ENCODE results near the gene SKA1.
"Not testable (repeated sequence)": the region's sequence is repeated elsewhere in the genome, so short reads cannot be mapped to it uniquely, and the experiment has no call there.

Gene SKA1

GRCh38 chr18:50436742-50437141 lies 61.9 kb downstream of the SKA1 start:
- H3K9ac ChIP-seq (ENCODE audit: low read depth, low read length); H3K36me3 ChIP-seq (ENCODE audit: insufficient read depth, low read depth, low read length); H3K9me3 ChIP-seq (ENCODE audit: insufficient read depth, low read depth, low read length); H3K27ac ChIP-seq (ENCODE audit: low read length); H3K27me3 ChIP-seq (ENCODE audit: insufficient read depth, low read length); H3K4me3 ChIP-seq (ENCODE audit: low read length): not testable (repeated sequence)
- H3K4me1 ChIP-seq (ENCODE audit: insufficient read depth, low read length) = peaks cover 10% of the 10 kb centered on the region; the same call in 1 of the 2 replicates

GRCh38 chr18:50439460-50440015 lies 64.7 kb downstream of the SKA1 start:
- Histone ChIP-seq H3K27ac (ENCODE audit: low read length) (no peak overlapping the region), H3K9ac (ENCODE audit: low read depth, low read length) (no peak overlapping the region), H3K27me3 (ENCODE audit: insufficient read depth, low read length) (no peaks in the 10 kb centered on the region), H3K4me3 (ENCODE audit: low read length) (no peak overlapping the region), H3K9me3 (ENCODE audit: insufficient read depth, low read depth, low read length) (peaks cover 13% of the 10 kb centered on the region), H3K36me3 (ENCODE audit: insufficient read depth, low read depth, low read length) (no peaks in the 10 kb centered on the region), H3K4me1 (ENCODE audit: insufficient read depth, low read length) (peaks cover 10% of the 10 kb centered on the region; the same call in 1 of the 2 replicates)

- Histone ChIP-seq H3K27ac (ENCODE audit: low read length) (no peak overlapping the region), H3K4me1 (ENCODE audit: insufficient read depth, low read length) (peaks cover 10% of the 10 kb centered on the region; the same call in 1 of the 2 replicates), H3K36me3 (ENCODE audit: insufficient read depth, low read depth, low read length) (no peaks in the 10 kb centered on the region), H3K27me3 (ENCODE audit: insufficient read depth, low read length) (no peaks in the 10 kb centered on the region), H3K4me3 (ENCODE audit: low read length) (no peak overlapping the region), H3K9me3 (ENCODE audit: insufficient read depth, low read depth, low read length) (peaks cover 27% of the 10 kb centered on the region), H3K9ac (ENCODE audit: low read depth, low read length) (no peak overlapping the region)
These were observed 66.2 kb downstream of the SKA1 start for GRCh38 chr18:50441016-50441415.

- no peak overlapping the region for H3K4me3 ChIP-seq (ENCODE audit: low read length)
- H3K4me1 ChIP-seq (ENCODE audit: insufficient read depth, low read length) = peaks cover 15% of the 10 kb centered on the region; the same call in 1 of the 2 replicates
- no peaks in the 10 kb centered on the region for H3K27me3 ChIP-seq (ENCODE audit: insufficient read depth, low read length)
- H3K27ac ChIP-seq (ENCODE audit: low read length) = no peak overlapping the region
- peaks cover 31% of the 10 kb centered on the region for H3K9me3 ChIP-seq (ENCODE audit: insufficient read depth, low read depth, low read length)
- H3K9ac ChIP-seq (ENCODE audit: low read depth, low read length) = no peak overlapping the region
- H3K36me3 ChIP-seq (ENCODE audit: insufficient read depth, low read depth, low read length) = no peaks in the 10 kb centered on the region
These were observed 66.7 kb downstream of the SKA1 start for GRCh38 chr18:50441501-50441900.
